ENCODE results near the gene DLGAP4. TPM values are rescaled to one million over a fixed set of nuclear protein-coding genes. Genes with fewer than 3 reads are reported as not detected.

The DLGAP4 gene
- total and polyA plus RNA-seq, 9 of the 15 experiments (the other 6 are each of a cell fraction or from before 2014, with no cell fraction given) = 0.31 to 34.1 (median 4.5) TPM

- Histone ChIP-seq H3K36me3 (ENCODE audit: control insufficient read depth, insufficient read depth, low read length) (no peaks in the 10 kb centered on the region), H3K4me3 (no peak overlapping the region), H3K79me2 (ENCODE audit: control insufficient read depth, insufficient read depth, low read length) (no peaks in the 10 kb centered on the region), H3K4me2 (ENCODE audit: insufficient read depth, low read length) (no peak overlapping the region), H3K9ac (ENCODE audit: insufficient read depth in 1 of 2, low read depth in 2 of 2, low read length in 2 of 2) (no peak overlapping the region), H3K9me3 (replicated peaks; ENCODE audit: control insufficient read depth, insufficient read depth, low read depth, low read length) (no peaks in the 10 kb centered on the region), H3K4me1 (replicated peaks in 1 of 2; ENCODE audit: control insufficient read depth in 2 of 2, insufficient read depth in 2 of 2, low read length in 2 of 2) (peaks cover 0 to 17% of the 10 kb centered on the region in 2 experiments; a peak in 2 of 5 replicates), H3K27me3 (ENCODE audit: control insufficient read depth in 2 of 2, insufficient read depth in 2 of 2, low read length in 2 of 2) (peaks cover 12 to 80% of the 10 kb centered on the region in 2 experiments; a peak in 4 of 5 replicates), H3K27ac (ENCODE audit: extremely low read depth, low read depth, low read length) (no peak overlapping the region), H2AFZ (ENCODE audit: low read depth, low read length) (no peak overlapping the region), H3K9me1 (ENCODE audit: control insufficient read depth, insufficient read depth, low read length) (no peaks in the 10 kb centered on the region), H4K20me1 (replicated peaks; ENCODE audit: control insufficient read depth, insufficient read depth, low read length) (peaks cover 15% of the 10 kb centered on the region)
- BruUV-seq (replicated peaks) = no TSS peak
- 18% methylated on average over 12 of the region's 12 CpGs for WGBS (ENCODE audit: insufficient coverage, low coverage, missing lambda C conversion rate)
- FAIRE-seq (no peak), ATAC-seq (no peak), DNase-seq (ENCODE audit: extremely low read depth in 1 of 4, low spot score in 3 of 4) (no peak)
- intact Hi-C loops (cut with micrococcal nuclease) = no loop called here
- TF ChIP-seq RAD51 (IDR thresholded peaks at IDR 0.05; ENCODE audit: borderline replicate concordance, low read depth) = no peak
- TF ChIP-seq SMARCA5 (IDR thresholded peaks at IDR 0.05) = no peak
- TF ChIP-seq EHMT2 (IDR thresholded peaks at IDR 0.05) = no peak
- TF ChIP-seq MAFK (IDR thresholded peaks at IDR 0.05; ENCODE audit: low read length) = no peak
- TF ChIP-seq ZNF217 (CRISPR knock-in tag; IDR thresholded peaks at IDR 0.05) = no peak
- POLR2A ChIA-PET = no interaction called here
- in situ Hi-C loops (cut with MboI) = no loop called here
- CTCF ChIA-PET (ENCODE audit: low intra/inter-chr PET ratio) = no interaction called here
These were observed 2.2 kb downstream of the DLGAP4 start for GRCh38 chr20:36308353-36308752.

- intact Hi-C loops (cut with micrococcal nuclease) (no loop called here), in situ Hi-C loops (cut with MboI) (no loop called here)
- FAIRE-seq = no peak
- ChIA-PET CTCF (ENCODE audit: low intra/inter-chr PET ratio) (no interaction called here), POLR2A (no interaction called here)
- Histone ChIP-seq H3K9me3 (replicated peaks; ENCODE audit: control insufficient read depth, insufficient read depth, low read depth, low read length) (no peaks in the 10 kb centered on the region), H3K4me2 (ENCODE audit: insufficient read depth, low read length) (no peak overlapping the region), H3K27me3 (ENCODE audit: control insufficient read depth in 2 of 2, insufficient read depth in 2 of 2, low read length in 2 of 2) (peaks cover 12 to 77% of the 10 kb centered on the region in 2 experiments; a peak in 4 of 5 replicates), H3K36me3 (ENCODE audit: control insufficient read depth, insufficient read depth, low read length) (no peaks in the 10 kb centered on the region), H3K4me3 (no peak overlapping the region), H3K9ac (ENCODE audit: insufficient read depth in 1 of 2, low read depth in 2 of 2, low read length in 2 of 2) (no peak overlapping the region), H3K79me2 (ENCODE audit: control insufficient read depth, insufficient read depth, low read length) (no peaks in the 10 kb centered on the region), H4K20me1 (replicated peaks; ENCODE audit: control insufficient read depth, insufficient read depth, low read length) (peaks cover 15% of the 10 kb centered on the region), H3K9me1 (ENCODE audit: control insufficient read depth, insufficient read depth, low read length) (no peaks in the 10 kb centered on the region), H2AFZ (ENCODE audit: low read depth, low read length) (no peak overlapping the region), H3K4me1 (replicated peaks in 1 of 2; ENCODE audit: control insufficient read depth in 2 of 2, insufficient read depth in 2 of 2, low read length in 2 of 2) (peaks cover 0 to 20% of the 10 kb centered on the region in 2 experiments; a peak in 2 of 5 replicates), H3K27ac (ENCODE audit: extremely low read depth, low read depth, low read length) (no peak overlapping the region)
- peak in 1 of 4 experiments; percentile 30 for DNase-seq (ENCODE audit: extremely low read depth in 1 of 4, low spot score in 3 of 4)
- BruUV-seq (replicated peaks) = no TSS peak
- 0% methylated on average over 12 of the region's 12 CpGs for WGBS (ENCODE audit: insufficient coverage, low coverage, missing lambda C conversion rate)
- no peak for ATAC-seq
- TF ChIP-seq ZNF212 (CRISPR knock-in tag; IDR thresholded peaks at IDR 0.05) (no peak), ZNF408 (CRISPR knock-in tag; IDR thresholded peaks at IDR 0.05; ENCODE audit: low read depth) (no peak), HNRNPL (IDR thresholded peaks at IDR 0.05; ENCODE audit: low read depth, low read length) (no peak), SUPT5H (IDR thresholded peaks at IDR 0.05) (no peak), COPS2 (conservative IDR thresholded peaks at IDR 0.05) (no peak), PHB2 (IDR thresholded peaks at IDR 0.05; ENCODE audit: low read depth) (no peak), RBM15 (IDR thresholded peaks at IDR 0.05; ENCODE audit: insufficient read depth, low read length) (no peak), ZNF512 (tag; IDR thresholded peaks at IDR 0.05) (no peak), NONO (IDR thresholded peaks at IDR 0.05; ENCODE audit: low read depth in 2 of 2, low read length in 1 of 2) (no peak), HDAC3 (IDR thresholded peaks at IDR 0.05; ENCODE audit: borderline replicate concordance, partially characterized antibody) (no peak)
These were observed 2.8 kb downstream of the DLGAP4 start for GRCh38 chr20:36308986-36309385.

Measured in K562 (cell line).